D721Med (cell line): ENCODE results near the gene ERAS.
A peak's percentile ranks its signal among the peaks of the same experiment; 100 is the strongest.
"Not testable (repeated sequence)": the region's sequence is repeated elsewhere in the genome, so short reads cannot be mapped to it uniquely, and the experiment has no call there.

Experiments
- DNase-seq: peaks from one replicate; pipeline ENCODE4 v3.0.0; 2011; ENCODE audit warnings: low spot score; ENCODE audit not compliant: insufficient read length
- FAIRE-seq: peaks from 2 replicates; lab custom pipeline; 2011; peaks lifted over from hg19 to GRCh38; lab: Jason Lieb, UNC
- CTCF ChIP-seq: IDR thresholded peaks from 2 replicates; pipeline ENCODE4 v1.5.1; 2012; ENCODE audit warnings: mild to moderate bottlenecking, control low read depth; ENCODE audit not compliant: insufficient read depth; ENCODE audit errors: missing control alignments

Gene ERAS

DNA sequence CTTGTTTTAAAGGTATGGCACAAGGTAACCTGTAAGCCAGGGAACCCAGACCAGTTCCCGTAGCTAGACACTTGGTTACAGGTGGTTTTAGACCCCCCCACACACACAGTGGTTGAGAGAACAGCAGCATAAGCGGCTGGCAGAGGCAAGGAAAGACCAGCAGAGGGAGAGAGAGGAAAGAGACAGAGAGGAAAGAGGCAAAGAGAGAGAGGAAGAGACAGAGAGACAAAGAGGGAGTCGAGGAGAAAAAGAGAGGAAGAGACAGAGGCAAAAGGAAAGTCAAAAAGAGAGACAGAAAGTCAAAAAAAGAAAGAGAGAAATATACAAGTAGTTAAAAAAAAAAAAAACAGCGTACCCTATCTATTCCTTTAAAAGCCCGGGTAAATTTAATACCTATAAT lies 28.6 kb downstream of the ERAS start:
- DNase-seq (no peak), FAIRE-seq (no peak)
- TF ChIP-seq CTCF: peak; percentile 5

GRCh38 chrX:48864210-48864609 lies 37.9 kb downstream of the ERAS start:
- FAIRE-seq (no peak), DNase-seq (no peak)
- TF ChIP-seq CTCF: no peak

DNA sequence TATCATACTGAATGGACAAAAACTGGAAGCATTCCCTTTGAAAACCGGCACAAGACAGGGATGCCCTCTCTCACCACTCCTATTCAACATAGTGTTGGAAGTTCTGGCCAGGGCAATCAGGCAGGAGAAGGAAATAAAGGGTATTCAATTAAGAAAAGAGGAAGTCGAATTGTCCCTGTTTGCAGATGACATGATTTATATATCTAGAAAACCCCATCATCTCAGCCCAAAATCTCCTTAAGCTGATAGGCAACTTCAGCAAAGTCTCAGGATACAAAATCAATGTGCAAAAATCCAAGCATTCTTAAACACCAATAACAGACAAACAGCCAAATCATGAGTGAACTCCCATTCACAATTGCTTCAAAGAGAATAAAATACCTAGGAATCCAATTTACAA lies 45.7 kb downstream of the ERAS start:
- not testable (repeated sequence) for FAIRE-seq, DNase-seq

DNA sequence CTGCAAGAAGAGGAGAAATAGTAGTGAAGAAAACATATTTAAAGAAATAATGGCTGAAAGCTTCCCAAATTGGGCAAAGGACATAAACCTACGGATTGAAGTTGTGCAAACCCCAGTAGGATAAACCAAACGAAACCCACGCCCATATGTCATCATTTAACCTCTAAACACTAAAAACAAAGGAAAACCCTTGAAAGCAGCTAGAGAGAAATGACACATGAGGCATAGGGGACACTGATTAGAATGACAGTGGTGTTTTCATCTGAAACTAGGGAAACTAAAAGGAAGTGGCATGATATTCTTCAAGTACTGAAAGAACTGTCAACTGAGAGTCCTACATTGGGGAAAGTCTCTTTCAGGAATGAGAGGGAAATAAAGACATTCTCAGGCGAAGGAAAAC lies 50.6 kb downstream of the ERAS start:
- DNase-seq, FAIRE-seq: not testable (repeated sequence)
